ENCODE data around the gene GNS. TPM values are rescaled to one million over a fixed set of nuclear protein-coding genes. Genes with fewer than 3 reads are reported as not detected.

Gene GNS
- total and polyA plus RNA-seq, 9 donors: 63.9 to 278 (median 101) TPM

GRCh38 chr12:64749461-64750200 lies 9.6 kb downstream of the GNS start:
- WGBS, 3 donors: 87 to 91% (median 88%) methylated on average over 15 of the region's 15 CpGs
- no peaks in the 10 kb centered on the region for H3K4me1 ChIP-seq (ENCODE audit: insufficient read depth)
- intact Hi-C loops (cut with DNase I): no loop called here
- H3K36me3 ChIP-seq: no peaks in the 10 kb centered on the region
- no peak for TF ChIP-seq POLR2A (IDR thresholded peaks at IDR 0.05)
- TF ChIP-seq CTCF (IDR thresholded peaks at IDR 0.05): no peak
- TF ChIP-seq EP300 (IDR thresholded peaks at IDR 0.05): no peak
- H3K27me3 ChIP-seq: no peaks in the 10 kb centered on the region
- H3K4me3 ChIP-seq: no peak overlapping the region
- no peak for DNase-seq
- H3K27ac ChIP-seq: no peak overlapping the region
- no peaks in the 10 kb centered on the region for H3K9me3 ChIP-seq

- H3K27me3 ChIP-seq: no peaks in the 10 kb centered on the region
- intact Hi-C loops (cut with DNase I): no loop called here
- 13 to 23% (median 17%) methylated on average over 2 of the region's 2 CpGs for WGBS, 3 donors
- H3K36me3 ChIP-seq: no peaks in the 10 kb centered on the region
- no peak for DNase-seq
- no peak overlapping the region for H3K27ac ChIP-seq
- no peaks in the 10 kb centered on the region for H3K4me1 ChIP-seq (ENCODE audit: insufficient read depth)
- TF ChIP-seq EP300 (IDR thresholded peaks at IDR 0.05) (no peak), CTCF (IDR thresholded peaks at IDR 0.05) (no peak), POLR2A (IDR thresholded peaks at IDR 0.05) (no peak)
- H3K4me3 ChIP-seq: no peak overlapping the region
- no peaks in the 10 kb centered on the region for H3K9me3 ChIP-seq
Measured at GRCh38 chr12:64747695-64748094, 11.5 kb downstream of the GNS start.

- Histone ChIP-seq H3K27me3 (no peaks in the 10 kb centered on the region), H3K36me3 (no peaks in the 10 kb centered on the region), H3K27ac (no peak overlapping the region), H3K4me1 (ENCODE audit: insufficient read depth) (no peaks in the 10 kb centered on the region), H3K4me3 (no peak overlapping the region), H3K9me3 (no peaks in the 10 kb centered on the region)
- DNase-seq: no peak
- intact Hi-C loops (cut with DNase I): no loop called here
- TF ChIP-seq EP300 (IDR thresholded peaks at IDR 0.05): no peak
- 73 to 82% (median 74%) methylated on average over 2 of the region's 2 CpGs for WGBS, 3 donors
Measured at GRCh38 chr12:64746663-64747062, 12.5 kb downstream of the GNS start.

GRCh38 chr12:64745980-64746379 lies 13.2 kb downstream of the GNS start:
- Histone ChIP-seq H3K27me3 (no peaks in the 10 kb centered on the region), H3K4me1 (ENCODE audit: insufficient read depth) (no peaks in the 10 kb centered on the region), H3K27ac (no peak overlapping the region), H3K4me3 (no peak overlapping the region), H3K36me3 (no peaks in the 10 kb centered on the region), H3K9me3 (no peaks in the 10 kb centered on the region)
- intact Hi-C loops (cut with DNase I): no loop called here
- DNase-seq: no peak
- WGBS, 3 donors: 94 to 97% (median 95%) methylated on average over 2 of the region's 2 CpGs
- no peak for TF ChIP-seq EP300 (IDR thresholded peaks at IDR 0.05)
- no peak for TF ChIP-seq CTCF (IDR thresholded peaks at IDR 0.05)
- no peak for TF ChIP-seq POLR2A (IDR thresholded peaks at IDR 0.05)

GRCh38 chr12:64745259-64745807 lies 13.9 kb downstream of the GNS start:
- Histone ChIP-seq H3K4me1 (ENCODE audit: insufficient read depth) (no peaks in the 10 kb centered on the region), H3K4me3 (no peak overlapping the region), H3K9me3 (no peaks in the 10 kb centered on the region), H3K27ac (no peak overlapping the region), H3K27me3 (no peaks in the 10 kb centered on the region), H3K36me3 (no peaks in the 10 kb centered on the region)
- intact Hi-C loops (cut with DNase I): no loop called here
- no peak for DNase-seq
- TF ChIP-seq EP300 (IDR thresholded peaks at IDR 0.05) (no peak), POLR2A (IDR thresholded peaks at IDR 0.05) (no peak), CTCF (IDR thresholded peaks at IDR 0.05) (no peak)
- 93 to 95% (median 94%) methylated on average over 7 of the region's 7 CpGs for whole genome bisulfite sequencing, 3 donors

Measured in ovary (tissue), 9 donors.